Hepatocyte (in vitro differentiated cells): ENCODE data around the gene COG2.

Experiments
- EZH2phosphoT487 ChIP-seq: fragments of 200-600 bp; sonication (generic); IDR thresholded peaks from one replicate; pipeline ENCODE4 v1.6.1; 2018; ENCODE audit warnings: antibody characterized with exemption, mild to moderate bottlenecking, low read depth, moderate library complexity; ENCODE audit not compliant: unreplicated experiment, severe bottlenecking
- TF ChIP-seq, protein P1 (sequence below): fragments of 200-600 bp; sonication (generic); IDR thresholded peaks from 2 replicates; pipeline ENCODE4 v1.5.1; 2016; ENCODE audit warnings: antibody characterized with exemption, mild to moderate bottlenecking; ENCODE audit not compliant: poor library complexity

DNA sequence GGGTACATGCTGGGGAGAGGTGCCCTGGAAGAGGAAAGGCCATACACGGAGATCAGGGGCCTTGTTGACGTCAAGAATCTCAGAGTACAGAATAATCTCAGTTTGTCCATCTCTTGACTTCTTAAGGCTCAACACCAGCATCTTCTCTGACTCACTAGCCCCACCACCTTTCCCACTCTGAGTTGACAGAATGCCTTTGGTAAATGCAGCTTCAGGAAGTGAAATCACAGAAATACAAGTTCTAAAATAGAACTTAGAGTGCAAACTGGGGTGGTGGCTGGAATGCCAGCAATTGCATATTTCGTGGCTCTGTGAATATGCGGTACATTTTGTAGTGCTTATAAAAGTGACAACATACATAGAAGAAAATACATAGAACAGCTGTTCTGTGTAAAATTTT, 1.6 kb downstream of the COG2 start:
- TF ChIP-seq, protein P1, sequence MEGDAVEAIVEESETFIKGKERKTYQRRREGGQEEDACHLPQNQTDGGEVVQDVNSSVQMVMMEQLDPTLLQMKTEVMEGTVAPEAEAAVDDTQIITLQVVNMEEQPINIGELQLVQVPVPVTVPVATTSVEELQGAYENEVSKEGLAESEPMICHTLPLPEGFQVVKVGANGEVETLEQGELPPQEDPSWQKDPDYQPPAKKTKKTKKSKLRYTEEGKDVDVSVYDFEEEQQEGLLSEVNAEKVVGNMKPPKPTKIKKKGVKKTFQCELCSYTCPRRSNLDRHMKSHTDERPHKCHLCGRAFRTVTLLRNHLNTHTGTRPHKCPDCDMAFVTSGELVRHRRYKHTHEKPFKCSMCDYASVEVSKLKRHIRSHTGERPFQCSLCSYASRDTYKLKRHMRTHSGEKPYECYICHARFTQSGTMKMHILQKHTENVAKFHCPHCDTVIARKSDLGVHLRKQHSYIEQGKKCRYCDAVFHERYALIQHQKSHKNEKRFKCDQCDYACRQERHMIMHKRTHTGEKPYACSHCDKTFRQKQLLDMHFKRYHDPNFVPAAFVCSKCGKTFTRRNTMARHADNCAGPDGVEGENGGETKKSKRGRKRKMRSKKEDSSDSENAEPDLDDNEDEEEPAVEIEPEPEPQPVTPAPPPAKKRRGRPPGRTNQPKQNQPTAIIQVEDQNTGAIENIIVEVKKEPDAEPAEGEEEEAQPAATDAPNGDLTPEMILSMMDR = no peak
- no peak for TF ChIP-seq EZH2phosphoT487
